Keratinocyte (primary cell): ENCODE data around the gene DIAPH3. TPM values are rescaled to one million over a fixed set of nuclear protein-coding genes. Genes with fewer than 3 reads are reported as not detected.

ENCODE experiments used
- DNase-seq: peaks from one replicate; pipeline ENCODE4 v3.0.0-alpha.2; 2011; ENCODE audit warnings: low read depth, missing footprints, low spot score
- FAIRE-seq: peaks from 2 replicates; lab custom pipeline; 2011; peaks lifted over from hg19 to GRCh38; lab: Jason Lieb, UNC
- H2AFZ ChIP-seq: 2 replicates; pipeline ENCODE4 v1.6.0; 2012; ENCODE audit warnings: low read length, control low read depth, inconsistent platforms; ENCODE audit not compliant: control insufficient read depth
- H3K27ac ChIP-seq: 2 replicates; pipeline ENCODE4 v1.5.1; 2011; ENCODE audit warnings: low read length; ENCODE audit not compliant: control insufficient read depth, insufficient read depth
- H3K27me3 ChIP-seq: 3 replicates; pipeline ENCODE4 v1.6.0; 2011; ENCODE audit warnings: low read length; ENCODE audit not compliant: control insufficient read depth, insufficient read depth; ENCODE audit errors: extremely low read depth
- H3K36me3 ChIP-seq, 2 experiments: 2 replicates in 1 of 2; 3 replicates in 1 of 2; pipeline ENCODE4 v1.5.1; 2011; ENCODE audit warnings: low read length in 2 of 2, mild to moderate bottlenecking in 1 of 2; ENCODE audit not compliant: control insufficient read depth in 2 of 2, insufficient read depth in 2 of 2; ENCODE audit errors: extremely low read depth in 1 of 2
- H3K4me1 ChIP-seq: 3 replicates; pipeline ENCODE4 v1.5.1; 2011; ENCODE audit warnings: low read length; ENCODE audit not compliant: control insufficient read depth, insufficient read depth; ENCODE audit errors: extremely low read depth
- H3K4me2 ChIP-seq: 3 replicates; pipeline ENCODE4 v1.6.0; 2011; ENCODE audit warnings: low read depth, low read length; ENCODE audit not compliant: control insufficient read depth, insufficient read depth; ENCODE audit errors: extremely low read depth
- H3K4me3 ChIP-seq, 3 experiments: fragments of 200-600 bp in 1 of 3; sonication (generic) in 1 of 3; 2 replicates in 2 of 3; 3 replicates in 1 of 3; pipeline ENCODE4 v1.5.1; 2011 to 2016; ENCODE audit warnings: low read length in 3 of 3, mild to moderate bottlenecking in 3 of 3, control low read depth in 2 of 3, inconsistent platforms in 1 of 3, low read depth in 1 of 3, mixed read lengths in 1 of 3, mixed run types in 1 of 3, moderate library complexity in 1 of 3; ENCODE audit not compliant: control insufficient read depth in 2 of 3, insufficient read depth in 2 of 3; ENCODE audit errors: extremely low read depth in 1 of 3
- H3K79me2 ChIP-seq: 2 replicates; pipeline ENCODE4 v1.6.0; 2012; ENCODE audit warnings: low read length; ENCODE audit not compliant: control insufficient read depth, insufficient read depth
- H3K9ac ChIP-seq: 3 replicates; pipeline ENCODE4 v1.6.0; 2011; ENCODE audit warnings: low read length; ENCODE audit not compliant: control insufficient read depth, insufficient read depth; ENCODE audit errors: extremely low read depth
- H3K9me1 ChIP-seq: 3 replicates; pipeline ENCODE4 v1.6.0; 2011; ENCODE audit warnings: low read length; ENCODE audit not compliant: control insufficient read depth, insufficient read depth; ENCODE audit errors: extremely low read depth
- H3K9me3 ChIP-seq: 2 replicates; pipeline ENCODE4 v1.5.1; 2012; ENCODE audit warnings: low read depth, low read length; ENCODE audit not compliant: control insufficient read depth
- H4K20me1 ChIP-seq: 3 replicates; pipeline ENCODE4 v1.6.0; 2011; ENCODE audit warnings: low read length; ENCODE audit not compliant: control insufficient read depth, insufficient read depth; ENCODE audit errors: extremely low read depth
- EZH2 ChIP-seq: IDR thresholded peaks from one replicate; pipeline ENCODE4 v1.6.1; 2012; ENCODE audit warnings: inconsistent platforms, mild to moderate bottlenecking, low read length, moderate library complexity
- dilution Hi-C: fragments of 300-500 bp; cut with MboI; formaldehyde crosslinking; loops from one replicate; pipeline ENCODE4 v1.7.0; 2020; ENCODE audit warnings: low sequenced_read_pairs; ENCODE audit not compliant: extremely low pct_ligation_motif_present
- polyA plus RNA-seq, 5 experiments: library from polyadenylated mRNA; depleted of rRNA in 3 of 5; stranded (reverse) in 3 of 5; stranded (forward) in 1 of 5; unstranded in 1 of 5; fragments of >200 nt; gene quantifications; 1 replicate in 1 of 5; 2 replicates in 3 of 5; 3 replicates in 1 of 5; pipeline versions ENCODE4 v1.2.1 to v1.2.3, GENCODE V29; 2011 to 2012; ENCODE audit warnings: missing spikeins in 2 of 5, low read depth in 1 of 5, low replicate concordance in 1 of 5
- TF ChIP-seq, protein P1 (sequence below), 3 experiments: IDR thresholded peaks in 1 of 3; conservative IDR thresholded peaks in 1 of 3; optimal IDR thresholded peaks in 1 of 3; 2 replicates in 2 of 3; 3 replicates in 1 of 3; pipeline versions ENCODE3 to v1.5.1; 2011; ENCODE audit warnings: low read length in 3 of 3, mild to moderate bottlenecking in 3 of 3, moderate library complexity in 2 of 3, control low read depth in 1 of 3, inconsistent platforms in 1 of 3; ENCODE audit not compliant: insufficient read depth in 2 of 3; ENCODE audit errors: extremely low read depth in 1 of 3

DIAPH3 gene
- polyA plus RNA-seq, 1 donor (not counting 4 experiments of a cell fraction or from before 2014, with no cell fraction given), result 9.0 TPM

DNA sequence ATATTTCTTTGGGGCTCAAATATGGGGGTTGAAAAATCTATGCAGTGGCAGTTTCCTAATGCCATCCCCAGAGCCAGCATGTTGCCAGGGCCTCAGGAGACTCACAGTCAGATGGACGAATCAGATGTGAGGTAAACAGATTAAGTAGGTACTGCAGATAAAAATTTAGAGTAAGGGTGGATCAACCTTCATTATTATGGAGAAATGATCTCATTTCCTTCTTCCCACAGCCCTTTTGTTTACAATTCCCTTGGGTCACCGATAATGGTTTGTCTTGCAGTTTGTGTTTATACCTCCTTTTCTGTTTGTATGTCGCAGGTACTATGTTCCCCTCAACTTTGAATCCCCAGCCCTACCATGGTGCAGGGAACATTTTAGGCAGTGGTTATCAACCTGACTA is 20.0 kb downstream of the DIAPH3 start:
- Histone ChIP-seq H3K9me1 (peaks cover 2% of the 10 kb centered on the region), H2AFZ (no peak overlapping the region), H3K4me1 (no peaks in the 10 kb centered on the region), H3K4me2 (no peak overlapping the region), H4K20me1 (no peaks in the 10 kb centered on the region), H3K27ac (no peak overlapping the region), H3K9ac (no peak overlapping the region), H3K27me3 (no peaks in the 10 kb centered on the region), H3K36me3 (peaks cover 0 to 3% of the 10 kb centered on the region in 2 experiments), H3K9me3 (no peaks in the 10 kb centered on the region), H3K4me3 (no peak overlapping the region), H3K79me2 (peaks cover 87% of the 10 kb centered on the region)
- TF ChIP-seq, protein P1, sequence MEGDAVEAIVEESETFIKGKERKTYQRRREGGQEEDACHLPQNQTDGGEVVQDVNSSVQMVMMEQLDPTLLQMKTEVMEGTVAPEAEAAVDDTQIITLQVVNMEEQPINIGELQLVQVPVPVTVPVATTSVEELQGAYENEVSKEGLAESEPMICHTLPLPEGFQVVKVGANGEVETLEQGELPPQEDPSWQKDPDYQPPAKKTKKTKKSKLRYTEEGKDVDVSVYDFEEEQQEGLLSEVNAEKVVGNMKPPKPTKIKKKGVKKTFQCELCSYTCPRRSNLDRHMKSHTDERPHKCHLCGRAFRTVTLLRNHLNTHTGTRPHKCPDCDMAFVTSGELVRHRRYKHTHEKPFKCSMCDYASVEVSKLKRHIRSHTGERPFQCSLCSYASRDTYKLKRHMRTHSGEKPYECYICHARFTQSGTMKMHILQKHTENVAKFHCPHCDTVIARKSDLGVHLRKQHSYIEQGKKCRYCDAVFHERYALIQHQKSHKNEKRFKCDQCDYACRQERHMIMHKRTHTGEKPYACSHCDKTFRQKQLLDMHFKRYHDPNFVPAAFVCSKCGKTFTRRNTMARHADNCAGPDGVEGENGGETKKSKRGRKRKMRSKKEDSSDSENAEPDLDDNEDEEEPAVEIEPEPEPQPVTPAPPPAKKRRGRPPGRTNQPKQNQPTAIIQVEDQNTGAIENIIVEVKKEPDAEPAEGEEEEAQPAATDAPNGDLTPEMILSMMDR (optimal IDR thresholded peaks at IDR 0.05 in 1 of 3, IDR thresholded peaks at IDR 0.05 in 1 of 3, conservative IDR thresholded peaks at IDR 0.05 in 1 of 3; ENCODE audit: extremely low read depth in 1 of 3, insufficient read depth in 2 of 3, low read length in 3 of 3), result no peak
- no peak for TF ChIP-seq EZH2
- DNase-seq, result no peak
- FAIRE-seq, result no peak
- dilution Hi-C loops, result no loop called here

GRCh38 chr13:60139272-60139671 is 24.5 kb downstream of the DIAPH3 start:
- DNase-seq (no peak), FAIRE-seq (no peak)
- Histone ChIP-seq H3K27me3 (no peaks in the 10 kb centered on the region), H3K4me3 (no peak overlapping the region), H3K9me3 (no peaks in the 10 kb centered on the region), H3K9ac (no peak overlapping the region), H3K79me2 (peaks cover 71% of the 10 kb centered on the region), H3K27ac (no peak overlapping the region), H3K9me1 (no peaks in the 10 kb centered on the region), H3K4me1 (peaks cover 7% of the 10 kb centered on the region), H4K20me1 (no peaks in the 10 kb centered on the region), H2AFZ (no peak overlapping the region), H3K4me2 (no peak overlapping the region), H3K36me3 (no peaks in the 10 kb centered on the region)
- dilution Hi-C loops, result no loop called here
- no peak for TF ChIP-seq EZH2
- TF ChIP-seq, protein P1 (optimal IDR thresholded peaks at IDR 0.05 in 1 of 3, IDR thresholded peaks at IDR 0.05 in 1 of 3, conservative IDR thresholded peaks at IDR 0.05 in 1 of 3; ENCODE audit: extremely low read depth in 1 of 3, insufficient read depth in 2 of 3, low read length in 3 of 3), result no peak
